Spinal cord (tissue), 10 donors: Measurements from ENCODE around the gene PLPPR1. TPM values are rescaled to one million over a fixed set of nuclear protein-coding genes. Genes with fewer than 3 reads are reported as not detected.

Experiments
- DNase-seq, 6 donors: peaks; one replicate each; pipeline versions ENCODE4 v3.0.0 to v3.0.0-alpha.2; 2013 to 2015; ENCODE audit warnings: low spot score in 6 of 6, low read depth in 4 of 6
- H3K27ac ChIP-seq: one replicate; pipeline ENCODE4 v1.5.1; 2013; ENCODE audit warnings: low read depth, low read length, control low read depth
- H3K27me3 ChIP-seq: one replicate; pipeline ENCODE4 v1.6.1; 2013; ENCODE audit warnings: low read length; ENCODE audit not compliant: control insufficient read depth, insufficient read depth
- H3K36me3 ChIP-seq: one replicate; pipeline ENCODE4 v1.6.1; 2013; ENCODE audit warnings: low read length; ENCODE audit not compliant: control insufficient read depth, insufficient read depth
- H3K4me1 ChIP-seq: one replicate; pipeline ENCODE4 v1.6.1; 2013; ENCODE audit warnings: low read length; ENCODE audit not compliant: control insufficient read depth, insufficient read depth
- H3K4me3 ChIP-seq: one replicate; pipeline ENCODE4 v1.5.1; 2013; ENCODE audit warnings: low read depth, low read length, control low read depth
- H3K9me3 ChIP-seq: one replicate; pipeline ENCODE4 v1.6.1; 2013; ENCODE audit warnings: low read length; ENCODE audit not compliant: control insufficient read depth, insufficient read depth
- WGBS: methylation state at CpG from one replicate; pipeline ENCODE4 v1.1.5; 2013; ENCODE audit warnings: missing lambda C conversion rate; ENCODE audit not compliant: insufficient coverage; 5-methylcytosine and 5-hydroxymethylcytosine counted together
- polyA plus RNA-seq, 2 donors: library from polyadenylated mRNA; unstranded; fragments of 120-200 nt; gene quantifications; one replicate each; pipeline ENCODE4 v1.2.1, GENCODE V29; 2013; ENCODE audit not compliant: insufficient read length in 2 of 2
- total RNA-seq, 2 donors: library from RNA; depleted of rRNA in 1 of 2; stranded (reverse); fragments of 120-200 nt in 1 of 2; fragments of >200 nt in 1 of 2; gene quantifications; one replicate each; pipeline versions ENCODE4 v1.2.3 to v1.2.4, GENCODE V29; 2013 to 2014
- donor health status: healthy.

PLPPR1 gene
- total and polyA plus RNA-seq, 4 donors = 35.9 to 125 (median 106) TPM

DNA sequence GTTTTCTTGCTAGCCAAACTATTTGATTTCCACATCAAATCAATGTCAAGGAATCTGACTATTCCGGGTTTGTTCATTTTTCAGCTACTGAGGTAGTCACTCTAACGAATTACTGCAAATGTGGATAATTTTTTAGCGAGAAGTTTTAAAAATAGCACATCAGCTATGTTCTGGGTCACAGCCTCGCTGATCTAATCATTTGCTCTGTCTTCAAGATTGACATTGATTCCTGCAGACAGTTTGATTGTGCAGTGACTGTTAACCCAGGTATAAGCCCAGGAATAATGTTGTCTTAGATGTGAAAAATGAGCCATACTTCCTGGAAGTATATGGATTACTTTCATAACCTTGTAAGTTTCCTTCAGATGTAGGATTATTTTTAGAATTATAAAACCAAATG is 181.1 kb downstream of the PLPPR1 start:
- WGBS = 92% methylated on average over 3 of the region's 4 CpGs
- H3K9me3 ChIP-seq = no peaks in the 10 kb centered on the region

DNA sequence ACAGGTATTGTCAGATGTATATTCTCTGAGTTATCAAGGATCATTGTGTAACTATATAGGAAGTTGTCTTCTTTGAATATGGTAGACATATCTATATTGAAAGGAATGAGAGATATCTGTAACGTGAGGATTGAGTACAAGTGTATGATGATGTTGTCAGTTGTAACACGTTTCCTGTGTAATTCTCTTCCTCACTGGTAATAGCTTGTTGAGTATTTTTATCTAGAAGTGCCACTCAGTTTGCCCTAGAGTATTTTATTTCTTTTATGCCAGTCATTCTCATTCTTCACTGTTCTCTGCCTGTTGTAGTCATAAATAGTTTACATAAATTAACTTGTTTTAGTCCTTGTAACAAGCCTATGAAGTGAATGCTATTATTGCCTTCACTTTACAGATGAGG is 184.1 kb downstream of the PLPPR1 start:
- Histone ChIP-seq H3K4me1 (no peaks in the 10 kb centered on the region), H3K4me3 (no peak overlapping the region), H3K27ac (no peak overlapping the region), H3K9me3 (no peaks in the 10 kb centered on the region), H3K36me3 (no peaks in the 10 kb centered on the region), H3K27me3 (no peaks in the 10 kb centered on the region)
- no peak for DNase-seq
- no CpG with 5 or more reads among the region's 2 CpGs for WGBS

More for the DNA sequence above, 181.1 kb downstream of the PLPPR1 start:
- H3K4me3 ChIP-seq = no peak overlapping the region
- no peaks in the 10 kb centered on the region for H3K36me3 ChIP-seq
- H3K27me3 ChIP-seq = no peaks in the 10 kb centered on the region
- no peaks in the 10 kb centered on the region for H3K4me1 ChIP-seq
- DNase-seq = no peak
- no peak overlapping the region for H3K27ac ChIP-seq

DNA sequence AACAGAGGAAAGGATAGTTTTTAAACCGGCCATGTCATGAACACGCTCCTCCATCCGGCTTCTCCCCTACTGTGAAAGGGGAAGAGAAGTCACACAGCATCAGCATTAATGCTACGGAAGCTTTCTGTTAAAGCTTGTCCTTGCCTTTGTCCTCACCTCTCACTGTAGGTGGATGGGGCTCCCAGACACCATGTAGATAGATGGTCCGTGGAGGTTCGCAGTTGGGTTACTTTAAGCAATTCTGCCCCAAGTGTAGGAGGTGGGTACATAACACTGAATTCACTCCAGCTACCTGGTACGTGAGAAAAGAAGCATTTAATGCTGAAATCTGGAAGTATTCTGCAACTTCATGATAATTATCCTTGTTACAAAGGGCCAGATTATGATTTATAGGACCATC is 190.5 kb downstream of the PLPPR1 start:
- Histone ChIP-seq H3K27ac (no peak overlapping the region), H3K36me3 (no peaks in the 10 kb centered on the region), H3K4me3 (no peak overlapping the region), H3K27me3 (no peaks in the 10 kb centered on the region), H3K9me3 (no peaks in the 10 kb centered on the region), H3K4me1 (no peaks in the 10 kb centered on the region)
- WGBS = 80% methylated on average over 1 of the region's 7 CpGs
- no peak for DNase-seq

DNA sequence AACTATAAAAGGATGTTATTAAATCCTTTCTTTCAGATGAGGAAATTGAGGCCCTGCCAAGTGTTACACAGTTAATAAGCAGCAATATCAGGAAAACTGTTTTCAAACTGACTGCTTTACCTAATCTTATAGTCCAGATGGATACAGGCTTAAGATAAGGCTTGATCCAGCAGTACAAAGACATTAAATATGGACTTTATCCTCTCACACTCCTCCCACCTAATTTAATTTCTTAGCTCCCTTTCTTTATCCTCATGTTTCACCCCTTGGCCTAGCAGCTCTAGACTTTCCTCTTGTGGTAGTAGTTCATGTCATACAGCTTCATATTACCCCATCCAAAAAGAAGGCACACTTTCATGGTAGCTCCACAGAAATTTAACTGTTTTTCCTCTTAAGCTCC is 191.8 kb downstream of the PLPPR1 start:
- no peaks in the 10 kb centered on the region for H3K4me1 ChIP-seq

DNA sequence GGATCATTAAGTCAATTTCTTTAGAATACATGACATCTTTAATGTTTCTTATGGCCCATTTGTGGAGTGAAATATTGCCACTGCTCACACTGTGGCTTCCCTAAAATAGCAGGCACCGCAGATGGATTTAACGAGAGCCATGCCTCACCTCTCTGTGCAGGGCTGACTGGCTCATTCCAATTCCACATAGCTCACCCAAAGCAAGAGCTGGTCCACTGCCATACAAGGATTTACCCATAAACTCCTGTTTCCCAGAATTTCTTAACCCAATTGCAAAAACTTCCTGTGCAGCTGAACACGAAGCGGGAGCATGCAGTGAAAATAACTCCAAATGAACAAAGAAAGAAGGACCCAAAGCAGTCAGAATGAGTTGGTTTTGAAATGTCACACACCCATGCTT is 196.7 kb downstream of the PLPPR1 start:
- Histone ChIP-seq H3K9me3 (no peaks in the 10 kb centered on the region), H3K4me3 (no peak overlapping the region), H3K36me3 (no peaks in the 10 kb centered on the region), H3K27ac (no peak overlapping the region), H3K4me1 (peaks cover 2% of the 10 kb centered on the region), H3K27me3 (no peaks in the 10 kb centered on the region)
- 50% methylated on average over 2 of the region's 4 CpGs for WGBS
- peak in 2 of 6 donors; percentile 57 to 64 for DNase-seq

More for the DNA sequence above, 191.8 kb downstream of the PLPPR1 start:
- DNase-seq = no peak
- Histone ChIP-seq H3K4me3 (no peak overlapping the region), H3K27me3 (no peaks in the 10 kb centered on the region), H3K27ac (no peak overlapping the region), H3K36me3 (no peaks in the 10 kb centered on the region), H3K9me3 (no peaks in the 10 kb centered on the region)

DNA sequence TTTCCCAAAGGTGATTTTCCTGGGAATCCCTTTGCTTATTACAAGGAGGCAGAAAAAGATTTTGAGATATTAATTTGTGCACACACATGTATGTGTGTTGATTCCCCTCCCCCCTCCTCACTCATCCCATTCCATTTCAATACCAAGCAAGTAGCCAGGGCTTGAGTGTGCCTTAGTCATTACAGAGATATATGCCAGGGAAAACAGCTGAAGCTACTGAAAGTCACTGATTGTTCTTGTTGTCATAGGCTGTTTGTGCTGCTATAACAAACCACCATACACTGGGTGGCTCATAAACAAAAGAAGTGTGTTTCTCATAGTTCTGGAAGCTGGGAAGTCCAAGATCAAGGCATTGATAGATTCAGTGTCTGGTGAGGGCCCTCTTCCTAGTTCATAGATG is 197.6 kb downstream of the PLPPR1 start:
- DNase-seq = peak in 1 of 6 donors; percentile 32
- H3K4me3 ChIP-seq = no peak overlapping the region
- H3K27ac ChIP-seq = no peak overlapping the region

DNA sequence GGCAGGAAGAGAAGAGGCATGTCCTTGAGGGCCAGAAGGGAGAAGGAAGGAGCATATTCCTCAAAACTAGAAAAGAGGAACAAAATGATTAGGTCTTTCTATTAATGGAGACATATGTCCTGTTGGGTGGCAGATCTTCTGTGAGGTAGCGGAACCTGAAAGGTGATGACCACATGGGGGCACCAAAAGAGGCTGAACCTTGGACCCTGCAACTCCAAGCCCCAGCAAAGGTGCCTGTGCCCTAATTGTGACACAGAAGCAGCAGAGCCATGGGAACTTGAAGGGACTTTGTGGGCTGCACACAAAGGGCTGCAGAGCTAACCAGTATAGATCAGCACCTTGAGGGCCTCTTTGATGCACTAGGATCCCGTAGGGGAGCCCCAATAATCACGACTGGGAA is 198.3 kb downstream of the PLPPR1 start:
- H3K9me3 ChIP-seq = no peaks in the 10 kb centered on the region
- H3K4me1 ChIP-seq = peaks cover 2% of the 10 kb centered on the region
- no peak overlapping the region for H3K4me3 ChIP-seq
- H3K36me3 ChIP-seq = no peaks in the 10 kb centered on the region
- WGBS = 100% methylated on average over 2 of the region's 3 CpGs
- no peak overlapping the region for H3K27ac ChIP-seq
- no peaks in the 10 kb centered on the region for H3K27me3 ChIP-seq
- DNase-seq = no peak

More for the DNA sequence above, 197.6 kb downstream of the PLPPR1 start:
- Histone ChIP-seq H3K9me3 (no peaks in the 10 kb centered on the region), H3K27me3 (no peaks in the 10 kb centered on the region), H3K36me3 (no peaks in the 10 kb centered on the region), H3K4me1 (peaks cover 2% of the 10 kb centered on the region)

DNA sequence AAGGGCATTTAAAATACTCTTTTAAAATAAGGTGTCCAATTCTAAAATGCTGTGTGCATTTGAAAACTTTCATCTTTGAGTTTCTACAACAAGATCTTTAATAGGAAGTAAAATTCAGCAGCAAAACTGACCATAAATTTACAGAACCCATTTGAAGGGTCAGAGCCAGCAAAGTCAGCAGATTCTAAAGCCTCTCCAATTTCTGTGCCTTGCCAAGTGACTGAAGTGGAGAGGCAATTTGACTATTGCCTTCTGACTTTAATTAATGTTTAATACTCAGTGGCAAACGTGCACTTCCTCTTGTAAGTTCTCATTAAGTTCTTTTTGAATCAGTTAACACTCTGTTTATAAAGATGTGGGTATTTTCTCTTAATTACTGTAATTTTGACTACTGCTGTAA is 201.1 kb downstream of the PLPPR1 start:
- Histone ChIP-seq H3K36me3 (no peaks in the 10 kb centered on the region), H3K4me3 (no peak overlapping the region), H3K27ac (no peak overlapping the region), H3K9me3 (no peaks in the 10 kb centered on the region), H3K27me3 (no peaks in the 10 kb centered on the region), H3K4me1 (peaks cover 2% of the 10 kb centered on the region)
- WGBS = no CpG with 5 or more reads among the region's 1 CpG
- peak in 2 of 6 donors; percentile 14 to 46 for DNase-seq

DNA sequence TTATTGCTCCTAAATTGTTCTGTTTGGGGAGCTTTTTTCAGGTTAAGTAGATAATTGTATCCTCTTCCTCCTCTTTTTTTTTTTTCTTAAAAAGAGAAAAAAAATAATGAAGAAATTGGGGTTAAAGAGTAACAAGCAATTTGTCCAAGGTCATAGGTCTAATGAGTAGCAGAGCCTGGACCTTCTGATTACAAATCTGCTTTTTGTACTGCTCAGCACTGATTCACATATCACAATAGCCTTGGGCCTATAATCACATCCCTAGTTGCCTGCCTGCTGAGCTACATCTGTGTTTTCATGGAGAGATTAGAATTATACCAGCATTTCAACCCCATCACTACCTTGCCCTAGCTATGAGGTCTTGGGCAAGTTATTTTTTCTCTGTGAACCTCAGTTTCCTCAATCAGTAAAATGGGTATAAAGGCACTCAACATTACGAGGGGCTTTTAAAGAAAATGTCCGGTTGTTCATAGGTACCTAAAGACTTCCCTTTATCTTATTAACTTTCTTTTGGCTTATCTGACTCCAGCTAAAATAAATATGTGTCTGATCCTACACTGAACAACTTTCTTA is 204.0 kb downstream of the PLPPR1 start:
- no CpG with 5 or more reads among the region's 2 CpGs for WGBS
- Histone ChIP-seq H3K27me3 (no peaks in the 10 kb centered on the region), H3K36me3 (no peaks in the 10 kb centered on the region), H3K27ac (no peak overlapping the region), H3K9me3 (no peaks in the 10 kb centered on the region), H3K4me1 (no peaks in the 10 kb centered on the region), H3K4me3 (no peak overlapping the region)
- DNase-seq = no peak

DNA sequence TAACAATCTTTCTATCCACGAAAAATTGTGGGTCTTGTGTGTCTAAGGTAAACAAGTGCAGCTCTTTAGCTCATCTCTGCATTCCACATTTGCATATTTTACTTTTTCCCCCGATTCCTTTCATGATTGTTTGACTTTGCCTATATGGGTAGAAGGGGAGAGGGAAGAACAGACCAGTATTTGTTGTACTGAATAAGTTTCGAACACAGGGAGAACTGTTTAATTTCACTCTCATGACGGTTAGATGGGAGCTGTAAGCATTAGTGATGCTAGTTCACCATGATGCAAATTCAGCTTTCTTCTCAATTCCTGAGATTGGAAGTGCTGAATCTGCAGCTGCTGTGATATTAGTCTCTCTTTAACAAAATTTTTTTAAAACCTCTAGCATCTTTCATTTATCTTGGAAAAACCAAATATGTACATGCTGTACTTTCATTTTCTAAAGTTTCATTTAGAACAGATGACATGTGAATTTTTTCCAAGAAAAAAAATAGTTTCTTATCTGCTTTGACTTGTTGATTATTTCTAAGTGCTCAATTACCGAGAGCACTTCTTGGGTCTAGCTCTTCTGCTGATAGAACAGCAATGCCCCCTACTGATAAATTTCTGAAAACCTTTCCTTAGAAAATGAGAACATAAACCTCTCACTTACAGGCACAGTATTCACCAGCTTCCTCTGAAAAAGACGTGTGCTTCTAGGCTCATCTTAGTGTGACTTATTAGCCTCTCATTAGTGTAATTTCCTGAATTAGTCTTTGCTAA is 206.8 kb downstream of the PLPPR1 start:
- peak; percentile 47 to 93 (median 64) for DNase-seq
- no peak overlapping the region for H3K4me3 ChIP-seq
- no peak overlapping the region for H3K27ac ChIP-seq
- no peaks in the 10 kb centered on the region for H3K36me3 ChIP-seq
- no peaks in the 10 kb centered on the region for H3K4me1 ChIP-seq
- H3K9me3 ChIP-seq = no peaks in the 10 kb centered on the region
- no peaks in the 10 kb centered on the region for H3K27me3 ChIP-seq
- WGBS = 0% methylated on average over 1 of the region's 6 CpGs
